ENCODE data around the gene DNM3.

GRCh38 chr1:171835891-171836290 is 5.4 kb upstream of the DNM3 start:
- TF ChIP-seq CTCF (IDR thresholded peaks at IDR 0.05; ENCODE audit: low read depth, low read length, poor library complexity, severe bottlenecking) (no peak), EZH2phosphoT487 (IDR thresholded peaks at IDR 0.05; ENCODE audit: borderline replicate concordance, low read length) (no peak)

All from DOHH2 (cell line).